ENCODE results near the gene P2RX7. TPM values are rescaled to one million over a fixed set of nuclear protein-coding genes. Genes with fewer than 3 reads are reported as not detected.

The P2RX7 gene
- polyA plus RNA-seq, 3 donors = 12.3 to 66.3 (median 20.5) TPM

DNA sequence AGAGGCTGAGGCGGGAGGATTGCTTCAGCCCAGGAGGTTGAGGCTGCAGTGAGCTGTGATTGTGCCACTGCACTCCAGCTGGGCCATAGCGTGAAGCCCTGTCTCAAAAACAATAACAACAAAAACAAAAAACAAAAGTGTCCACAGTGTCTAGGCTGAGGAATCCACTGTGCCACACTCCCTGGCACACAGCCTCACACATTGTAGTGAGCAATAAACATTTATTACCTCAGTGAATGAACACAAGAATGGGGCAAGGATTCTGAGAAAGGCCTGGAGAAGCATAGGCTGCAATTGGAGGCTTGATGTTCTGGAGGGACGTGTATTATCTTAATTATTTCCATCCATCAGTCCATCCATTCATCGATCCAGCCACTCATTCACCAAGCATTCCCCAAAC is 17.1 kb upstream of the P2RX7 start:
- TF ChIP-seq, protein P1, sequence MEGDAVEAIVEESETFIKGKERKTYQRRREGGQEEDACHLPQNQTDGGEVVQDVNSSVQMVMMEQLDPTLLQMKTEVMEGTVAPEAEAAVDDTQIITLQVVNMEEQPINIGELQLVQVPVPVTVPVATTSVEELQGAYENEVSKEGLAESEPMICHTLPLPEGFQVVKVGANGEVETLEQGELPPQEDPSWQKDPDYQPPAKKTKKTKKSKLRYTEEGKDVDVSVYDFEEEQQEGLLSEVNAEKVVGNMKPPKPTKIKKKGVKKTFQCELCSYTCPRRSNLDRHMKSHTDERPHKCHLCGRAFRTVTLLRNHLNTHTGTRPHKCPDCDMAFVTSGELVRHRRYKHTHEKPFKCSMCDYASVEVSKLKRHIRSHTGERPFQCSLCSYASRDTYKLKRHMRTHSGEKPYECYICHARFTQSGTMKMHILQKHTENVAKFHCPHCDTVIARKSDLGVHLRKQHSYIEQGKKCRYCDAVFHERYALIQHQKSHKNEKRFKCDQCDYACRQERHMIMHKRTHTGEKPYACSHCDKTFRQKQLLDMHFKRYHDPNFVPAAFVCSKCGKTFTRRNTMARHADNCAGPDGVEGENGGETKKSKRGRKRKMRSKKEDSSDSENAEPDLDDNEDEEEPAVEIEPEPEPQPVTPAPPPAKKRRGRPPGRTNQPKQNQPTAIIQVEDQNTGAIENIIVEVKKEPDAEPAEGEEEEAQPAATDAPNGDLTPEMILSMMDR (IDR thresholded peaks at IDR 0.05) = no peak
- H3K4me1 ChIP-seq (ENCODE audit: control insufficient read depth in 1 of 2, insufficient read depth in 2 of 2, low read length in 2 of 2) = peaks cover 0 to 6% of the 10 kb centered on the region in 2 donors
- Mint-ChIP-seq H3K4me3 (no peak overlapping the region), H3K4me1 (peaks cover 8% of the 10 kb centered on the region), H3K27me3 (ENCODE audit: low read depth in 3 of 3) (peaks cover 0 to 5% (median 1%) of the 10 kb centered on the region in 3 donors), H3K36me3 (no peaks in the 10 kb centered on the region), H3K9me3 (no peaks in the 10 kb centered on the region), H3K27ac (peak overlapping the region in 1 of 7 donors; percentile 68)
- H3K27ac ChIP-seq (ENCODE audit: low read depth in 1 of 2, low read length in 2 of 2) = no peak overlapping the region
- H3K9ac ChIP-seq (ENCODE audit: insufficient read depth, low read length, poor library complexity, severe bottlenecking) = no peak overlapping the region
- no CpG with 5 or more reads among the region's 4 CpGs for WGBS (ENCODE audit: insufficient coverage)
- H3K9me3 ChIP-seq (replicated peaks in 1 of 2; ENCODE audit: control insufficient read depth in 1 of 2, insufficient read depth in 1 of 2, low read length in 2 of 2) = no peaks in the 10 kb centered on the region
- H3K4me3 ChIP-seq (replicated peaks in 1 of 3; ENCODE audit: low read depth in 2 of 3, low read length in 3 of 3) = no peak overlapping the region
- no peak for DNase-seq
- no peaks in the 10 kb centered on the region for H3K79me2 ChIP-seq (ENCODE audit: insufficient read depth, low read length)
- no peaks in the 10 kb centered on the region for H3K27me3 ChIP-seq (ENCODE audit: control insufficient read depth in 2 of 2, insufficient read depth in 2 of 2, low read length in 2 of 2)
- H3K4me2 ChIP-seq (replicated peaks; ENCODE audit: extremely low read depth, low read length, poor library complexity, severe bottlenecking) = no peak overlapping the region
- no peaks in the 10 kb centered on the region for H4K20me1 ChIP-seq (ENCODE audit: insufficient read depth, low read length)
- intact Hi-C loops (cut with micrococcal nuclease) = loop anchor here in 1 of 2 donors (10.0 kb wide), 1 partner anchor 541 kb away; no protein-coding TSS in a partner anchor
- no peak overlapping the region for H2AFZ ChIP-seq (ENCODE audit: insufficient read depth, low read depth, low read length, poor library complexity, severe bottlenecking)
- no peaks in the 10 kb centered on the region for H3K36me3 ChIP-seq (replicated peaks in 1 of 2; ENCODE audit: control insufficient read depth in 1 of 2, insufficient read depth in 2 of 2, low read length in 2 of 2)

DNA sequence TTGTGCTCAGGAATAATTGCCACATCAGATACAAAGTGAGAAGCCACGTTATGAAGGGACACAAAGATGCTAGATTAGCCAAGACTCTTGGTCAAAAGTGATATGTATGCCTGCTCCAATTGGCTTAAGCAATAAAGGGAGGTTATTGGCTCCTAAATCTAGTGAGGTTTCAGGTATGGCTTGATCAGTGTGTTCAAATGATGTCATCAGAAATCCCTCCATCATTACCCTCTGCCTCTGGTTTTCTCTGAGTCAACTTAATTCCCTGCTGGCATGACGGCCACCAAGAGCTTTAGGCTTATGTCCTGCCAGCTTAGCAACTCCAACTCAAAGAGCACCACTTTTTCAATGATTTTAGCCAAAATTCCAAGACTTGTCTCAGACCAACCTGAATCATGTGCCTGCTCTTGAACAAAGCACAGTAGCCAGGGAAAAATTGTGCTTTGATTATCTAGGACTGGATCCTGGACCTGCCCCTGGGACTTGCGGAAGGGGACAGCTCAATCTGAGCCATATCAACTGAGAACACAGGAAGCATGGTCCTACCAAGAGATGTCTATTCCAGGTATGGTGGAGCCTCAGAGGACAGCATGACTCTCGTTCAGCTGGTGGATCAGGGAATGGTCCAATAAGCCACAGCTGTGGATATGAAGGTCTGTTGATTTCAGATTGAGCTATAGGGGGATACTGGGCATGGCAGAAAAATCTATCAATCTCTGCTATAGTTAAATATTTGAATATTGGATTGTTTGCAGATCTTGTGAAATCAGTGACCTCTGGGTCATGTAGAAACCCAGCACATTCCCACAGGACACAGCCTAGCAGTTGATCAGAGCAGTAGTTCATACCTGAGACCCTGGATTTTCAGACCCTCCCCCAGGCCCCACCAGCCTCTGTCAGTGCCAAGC is 16.1 kb upstream of the P2RX7 start:
- Histone ChIP-seq H3K9ac (ENCODE audit: insufficient read depth, low read length, poor library complexity, severe bottlenecking) (no peak overlapping the region), H3K4me3 (replicated peaks in 1 of 3; ENCODE audit: low read depth in 2 of 3, low read length in 3 of 3) (no peak overlapping the region), H3K27me3 (ENCODE audit: control insufficient read depth in 2 of 2, insufficient read depth in 2 of 2, low read length in 2 of 2) (no peaks in the 10 kb centered on the region), H3K36me3 (replicated peaks in 1 of 2; ENCODE audit: control insufficient read depth in 1 of 2, insufficient read depth in 2 of 2, low read length in 2 of 2) (no peaks in the 10 kb centered on the region), H3K4me1 (ENCODE audit: control insufficient read depth in 1 of 2, insufficient read depth in 2 of 2, low read length in 2 of 2) (peaks cover 0 to 6% of the 10 kb centered on the region in 2 donors), H3K9me3 (replicated peaks in 1 of 2; ENCODE audit: control insufficient read depth in 1 of 2, insufficient read depth in 1 of 2, low read length in 2 of 2) (no peaks in the 10 kb centered on the region), H4K20me1 (ENCODE audit: insufficient read depth, low read length) (no peaks in the 10 kb centered on the region), H3K4me2 (replicated peaks; ENCODE audit: extremely low read depth, low read length, poor library complexity, severe bottlenecking) (no peak overlapping the region), H3K27ac (ENCODE audit: low read depth in 1 of 2, low read length in 2 of 2) (no peak overlapping the region), H2AFZ (ENCODE audit: insufficient read depth, low read depth, low read length, poor library complexity, severe bottlenecking) (no peak overlapping the region), H3K79me2 (ENCODE audit: insufficient read depth, low read length) (no peaks in the 10 kb centered on the region)
- intact Hi-C loops (cut with micrococcal nuclease) = loop anchor here in 1 of 2 donors (10.0 kb wide), 1 partner anchor 542 kb away; no protein-coding TSS in a partner anchor
- Mint-ChIP-seq H3K36me3 (no peaks in the 10 kb centered on the region), H3K27me3 (ENCODE audit: low read depth in 3 of 3) (peaks cover 2 to 7% (median 3%) of the 10 kb centered on the region in 3 donors), H3K27ac (peak overlapping the region in 1 of 7 donors; percentile 25), H3K9me3 (no peaks in the 10 kb centered on the region), H3K4me3 (no peak overlapping the region), H3K4me1 (peaks cover 14% of the 10 kb centered on the region)
- WGBS (ENCODE audit: insufficient coverage) = 79% methylated on average over 4 of the region's 4 CpGs
- no peak for DNase-seq
- TF ChIP-seq, protein P1 (IDR thresholded peaks at IDR 0.05) = no peak
